22Rv1 (cell line): Measurements from ENCODE around the gene MSI2.

ENCODE experiments used
- H3K27ac ChIP-seq: fragments of 450-650 bp; 2 replicates; pipeline ENCODE4 v1.5.1; 2017
- ZFX ChIP-seq: fragments of 450-650 bp; IDR thresholded peaks from 2 replicates; pipeline ENCODE4 v1.6.1; 2017; ENCODE audit warnings: antibody characterized with exemption, borderline replicate concordance
- TF ChIP-seq, protein P1 (sequence below): fragments of 450-650 bp; IDR thresholded peaks from 2 replicates; pipeline ENCODE4 v1.5.1; 2017; ENCODE audit warnings: mild to moderate bottlenecking

Gene MSI2

DNA sequence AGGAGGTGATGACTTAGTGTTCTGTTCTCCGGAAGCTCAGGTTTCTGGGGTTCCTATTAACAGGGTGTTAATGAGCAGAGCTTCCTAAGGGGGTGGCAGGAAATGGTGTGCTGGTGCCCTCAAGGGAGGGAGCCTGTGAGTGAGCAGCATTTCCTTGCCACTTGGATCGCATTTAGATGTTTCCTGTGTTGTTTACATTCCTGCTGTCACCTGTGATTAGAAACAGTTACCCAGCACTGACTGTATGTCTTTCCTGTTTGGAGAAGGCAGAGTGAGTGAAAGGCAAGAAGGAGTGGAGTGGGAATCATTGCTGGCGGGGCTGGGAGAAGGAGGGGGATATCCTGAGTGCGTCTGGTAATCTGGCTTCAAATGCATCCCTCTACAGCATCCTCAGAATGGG lies 274.2 kb downstream of the MSI2 start:
- TF ChIP-seq, protein P1, sequence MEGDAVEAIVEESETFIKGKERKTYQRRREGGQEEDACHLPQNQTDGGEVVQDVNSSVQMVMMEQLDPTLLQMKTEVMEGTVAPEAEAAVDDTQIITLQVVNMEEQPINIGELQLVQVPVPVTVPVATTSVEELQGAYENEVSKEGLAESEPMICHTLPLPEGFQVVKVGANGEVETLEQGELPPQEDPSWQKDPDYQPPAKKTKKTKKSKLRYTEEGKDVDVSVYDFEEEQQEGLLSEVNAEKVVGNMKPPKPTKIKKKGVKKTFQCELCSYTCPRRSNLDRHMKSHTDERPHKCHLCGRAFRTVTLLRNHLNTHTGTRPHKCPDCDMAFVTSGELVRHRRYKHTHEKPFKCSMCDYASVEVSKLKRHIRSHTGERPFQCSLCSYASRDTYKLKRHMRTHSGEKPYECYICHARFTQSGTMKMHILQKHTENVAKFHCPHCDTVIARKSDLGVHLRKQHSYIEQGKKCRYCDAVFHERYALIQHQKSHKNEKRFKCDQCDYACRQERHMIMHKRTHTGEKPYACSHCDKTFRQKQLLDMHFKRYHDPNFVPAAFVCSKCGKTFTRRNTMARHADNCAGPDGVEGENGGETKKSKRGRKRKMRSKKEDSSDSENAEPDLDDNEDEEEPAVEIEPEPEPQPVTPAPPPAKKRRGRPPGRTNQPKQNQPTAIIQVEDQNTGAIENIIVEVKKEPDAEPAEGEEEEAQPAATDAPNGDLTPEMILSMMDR: no peak
- TF ChIP-seq ZFX: no peak
- H3K27ac ChIP-seq: no peak overlapping the region

DNA sequence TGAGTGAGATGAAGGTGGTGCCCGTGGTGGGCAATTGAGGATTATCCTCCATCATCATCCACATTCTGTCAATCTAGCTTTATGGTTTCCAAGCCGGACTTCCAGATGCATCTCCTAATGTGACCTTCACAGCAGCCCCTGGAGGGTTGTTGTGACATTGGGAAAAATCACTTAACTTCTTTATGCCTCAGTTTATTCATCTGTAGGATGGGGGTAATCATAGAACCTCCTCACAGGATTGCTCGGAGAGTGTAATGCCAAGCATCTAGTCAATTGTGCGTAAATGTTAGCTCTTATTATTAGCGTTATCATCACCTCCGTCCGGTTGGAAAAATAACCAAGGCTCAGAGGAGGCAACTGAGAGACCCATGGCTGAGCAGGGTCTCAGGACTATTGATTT lies 274.8 kb downstream of the MSI2 start:
- TF ChIP-seq, protein P1: no peak
- no peak for TF ChIP-seq ZFX
- H3K27ac ChIP-seq: peak overlapping the region; percentile 48; the same call in 1 of the 2 replicates

DNA sequence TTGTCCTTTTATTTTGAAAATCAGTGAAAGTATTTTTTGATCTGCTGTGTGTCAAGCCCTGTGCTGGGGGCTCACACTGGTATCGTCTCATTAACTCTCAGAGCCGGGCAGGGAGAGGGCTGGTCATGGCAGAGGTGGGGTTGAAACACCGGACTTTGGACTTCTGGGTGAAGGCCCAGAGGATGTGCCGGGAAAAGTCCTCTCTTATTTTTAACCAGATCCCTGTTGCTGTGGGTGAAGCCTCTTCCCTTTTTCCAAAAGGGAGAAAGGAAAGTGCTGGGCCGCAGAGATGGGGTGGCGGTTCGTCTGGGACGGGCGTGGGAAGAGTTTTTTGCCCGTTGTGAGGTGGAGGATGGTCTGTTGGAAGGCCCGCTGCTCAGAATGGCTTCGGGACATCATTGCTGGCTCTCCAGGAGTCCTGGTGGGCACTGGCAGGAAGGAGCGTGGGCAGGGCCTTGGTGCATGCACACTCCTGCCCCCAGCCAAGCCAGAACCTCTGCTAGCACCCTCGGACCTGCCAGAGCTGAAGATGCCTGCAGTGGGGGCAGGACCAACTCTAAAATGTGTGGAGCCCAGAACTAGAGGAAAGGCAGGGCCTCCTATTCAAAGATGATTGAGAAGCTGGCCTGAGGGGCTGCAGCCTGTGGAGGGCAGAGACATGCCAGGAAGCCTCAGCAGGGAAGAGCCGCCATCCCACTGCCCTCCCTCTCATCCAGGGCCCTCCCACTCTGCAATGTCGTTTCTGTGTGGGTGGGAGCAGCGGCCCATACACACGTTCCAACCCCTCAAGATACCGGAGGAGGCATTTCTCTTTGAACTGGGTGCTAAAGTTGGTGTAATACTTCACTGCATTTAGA lies 275.6 kb downstream of the MSI2 start:
- H3K27ac ChIP-seq: peak overlapping the region; percentile 48

DNA sequence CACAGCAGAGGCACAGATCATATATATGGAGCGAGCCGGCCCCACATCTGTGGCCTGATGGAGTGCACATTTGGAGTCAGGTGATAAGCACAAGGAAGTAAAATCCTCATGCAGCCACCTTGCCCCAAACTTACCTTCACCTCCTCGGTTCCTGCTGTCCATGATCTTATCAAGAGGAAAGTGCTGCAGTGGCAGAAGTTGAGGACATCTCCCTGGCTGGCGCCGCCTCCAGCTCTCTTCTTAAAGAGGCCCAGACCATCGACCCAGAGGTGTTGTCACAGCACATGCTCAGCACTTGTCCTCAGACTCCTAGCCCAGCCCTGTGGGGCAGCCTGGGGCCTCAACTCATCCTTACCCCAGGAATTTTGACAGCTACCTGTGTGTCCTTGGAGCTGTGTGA lies 276.2 kb downstream of the MSI2 start:
- H3K27ac ChIP-seq: peak overlapping the region; percentile 48
- no peak for TF ChIP-seq ZFX
- TF ChIP-seq, protein P1: no peak

More for the DNA sequence above, 275.6 kb downstream of the MSI2 start:
- no peak for TF ChIP-seq ZFX
- TF ChIP-seq, protein P1: 0 out of 2 replicates have a peak, but pooled peaks have one; percentile 4

DNA sequence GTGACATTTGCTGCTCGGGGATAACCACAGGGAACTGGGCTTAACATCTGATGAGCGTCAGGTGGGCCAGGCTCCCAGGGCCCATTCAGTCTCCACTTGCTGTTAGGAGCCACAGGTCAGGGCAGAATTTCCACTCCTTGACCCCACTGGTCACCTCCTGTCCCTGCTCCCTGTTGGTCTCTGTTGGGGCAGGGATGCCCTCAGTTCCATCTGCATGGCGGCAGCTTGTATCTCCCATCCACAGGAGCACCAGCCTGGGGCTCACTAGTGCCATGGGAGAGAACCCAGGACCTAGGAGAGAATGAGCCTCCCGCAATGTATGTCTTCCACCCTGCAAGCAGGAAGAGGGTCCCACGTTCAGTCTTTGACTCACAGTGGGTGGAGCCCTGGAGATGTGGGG lies 276.6 kb downstream of the MSI2 start:
- no peak overlapping the region for H3K27ac ChIP-seq
- TF ChIP-seq ZFX: no peak
- TF ChIP-seq, protein P1: no peak

DNA sequence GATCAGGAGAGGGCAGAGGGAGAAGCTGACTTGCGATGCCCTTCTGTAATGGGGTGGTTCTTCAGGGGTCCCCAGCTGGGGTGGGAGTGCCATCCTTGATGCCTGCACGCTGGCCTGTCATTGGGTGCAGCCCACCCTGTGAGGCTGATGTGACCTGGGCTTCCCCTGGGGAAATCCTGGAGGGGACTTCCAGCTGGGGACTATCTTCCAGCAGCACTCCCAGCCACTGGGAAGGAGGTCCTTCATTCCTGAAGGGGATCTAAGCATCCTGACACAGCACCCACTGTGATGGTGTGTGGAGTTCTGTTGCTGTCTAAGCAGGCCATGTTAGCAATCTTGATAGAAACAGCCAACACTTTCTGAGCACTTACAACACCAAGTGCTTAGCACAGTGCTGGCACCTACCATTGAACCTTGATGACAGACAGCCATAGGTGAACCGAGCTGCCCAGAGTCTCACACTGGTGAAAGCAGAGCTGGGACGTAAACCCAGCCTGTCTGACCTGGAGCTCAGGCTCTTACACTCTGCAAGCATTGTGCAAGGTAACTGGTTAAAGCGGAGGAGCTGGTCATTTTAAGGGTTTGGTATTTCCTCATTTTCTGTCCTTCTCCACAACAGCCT lies 277.5 kb downstream of the MSI2 start:
- H3K27ac ChIP-seq: 0 out of 2 replicates have a peak overlapping the region, but pooled peaks have one; percentile 50

More for the DNA sequence above, 277.5 kb downstream of the MSI2 start:
- TF ChIP-seq ZFX: no peak
- TF ChIP-seq, protein P1: no peak
